Stimulated activated CD4-positive, alpha-beta T cell treated with anti-CD3 and anti-CD28 coated beads, Interleukin-1b, Interleukin-23, amount 100 ng/mL, for 24 hours (primary cell): ENCODE data around the gene LOXL1.
"Not testable (repeated sequence)": the region's sequence is repeated elsewhere in the genome, so short reads cannot be mapped to it uniquely, and the experiment has no call there.

Experiments used
- DNase-seq, 4 experiments: peaks; one replicate each; pipeline ENCODE4 v3.0.0-alpha.2; 2020; ENCODE audit warnings: low read depth in 4 of 4, low spot score in 1 of 4

The LOXL1 gene

GRCh38 chr15:73937296-73937695 is 11.0 kb downstream of the LOXL1 start:
- no peak for DNase-seq

DNA sequence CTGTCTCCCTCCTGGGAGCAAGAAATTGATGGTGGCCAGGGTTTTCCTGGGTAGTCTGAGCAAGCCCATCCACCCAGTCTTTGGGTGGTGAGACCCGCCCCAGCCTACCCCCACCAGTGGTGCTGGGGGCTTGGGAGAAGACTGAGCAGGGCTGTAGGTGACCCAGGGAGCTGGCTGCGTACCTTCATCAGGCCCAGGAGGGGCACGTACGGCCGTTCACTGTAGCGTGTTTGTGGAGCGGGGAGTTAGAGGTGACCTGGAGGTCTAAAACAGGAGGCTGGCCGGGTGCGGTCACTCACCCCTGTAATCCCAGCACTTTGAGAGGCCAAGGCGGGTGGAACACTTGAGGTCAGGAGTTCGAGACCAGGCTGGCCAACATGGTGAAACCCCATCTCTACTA is 11.5 kb downstream of the LOXL1 start:
- no peak for DNase-seq

DNA sequence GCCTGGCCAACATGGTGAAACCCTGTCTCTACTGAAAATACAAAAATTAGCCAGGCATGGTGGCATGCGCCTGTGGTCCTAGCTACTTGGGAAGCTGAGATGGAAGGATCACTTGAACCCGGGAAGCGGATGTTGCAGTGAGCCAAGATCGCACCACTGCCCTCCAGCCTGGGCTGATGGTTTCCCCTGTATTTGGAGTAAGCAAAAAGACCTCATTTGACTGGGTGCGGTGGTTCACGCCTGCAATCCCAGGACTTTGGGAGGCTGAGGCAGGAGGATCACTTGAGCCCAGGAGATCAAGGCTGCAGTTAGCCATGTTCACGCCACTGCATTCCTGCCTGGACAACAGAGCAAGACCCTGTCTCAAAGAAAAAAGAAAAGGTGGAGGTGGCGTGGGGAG is 12.3 kb downstream of the LOXL1 start:
- not testable (repeated sequence) for DNase-seq

- DNase-seq: no peak
Observed at GRCh38 chr15:73939138-73939537, 12.9 kb downstream of the LOXL1 start.

- DNase-seq: no peak
Observed at GRCh38 chr15:73940061-73940981, 14.1 kb downstream of the LOXL1 start.

GRCh38 chr15:73941044-73941443 is 14.8 kb downstream of the LOXL1 start:
- DNase-seq: no peak

- no peak for DNase-seq
Observed at GRCh38 chr15:73941449-73941848, 15.2 kb downstream of the LOXL1 start.

DNA sequence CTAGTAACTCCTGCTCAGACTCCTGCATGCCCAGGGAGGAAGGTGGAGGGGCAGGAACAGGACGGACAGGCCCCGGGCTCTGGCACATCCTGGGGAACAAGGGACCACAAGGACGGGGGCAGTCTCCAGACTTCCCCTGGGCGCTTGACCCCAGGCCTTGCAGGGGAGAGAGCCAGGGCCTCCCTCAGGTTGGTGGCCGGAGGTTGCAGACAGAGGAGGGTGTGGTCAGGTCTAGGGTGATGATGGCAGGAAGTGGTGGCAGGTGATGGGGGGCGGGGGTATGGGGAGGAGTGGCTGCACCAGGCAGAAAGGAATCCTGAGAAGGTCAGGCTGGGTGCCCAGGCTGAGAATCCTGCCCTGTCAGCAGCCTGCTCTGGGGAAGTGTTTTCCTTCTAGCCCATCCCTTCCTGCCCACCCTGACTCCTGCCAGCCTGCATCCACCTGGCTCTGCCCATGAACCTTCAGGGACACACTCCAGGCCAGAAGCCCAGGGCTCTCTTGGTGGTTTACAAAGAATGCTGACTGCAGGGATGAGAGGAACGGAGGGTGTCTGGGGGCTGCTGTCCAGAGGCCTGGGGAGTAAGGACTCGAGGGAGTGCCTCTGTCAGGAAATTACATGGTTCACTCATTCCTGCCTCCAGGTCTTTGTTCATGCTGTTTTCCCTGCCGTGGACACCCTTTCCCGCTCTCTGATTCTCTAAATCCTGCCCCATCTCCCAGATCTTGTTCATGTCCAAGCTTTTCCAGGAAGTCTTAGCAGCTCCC is 15.8 kb downstream of the LOXL1 start:
- no peak for DNase-seq

- DNase-seq: no peak
Observed at GRCh38 chr15:73942751-73943270, 16.5 kb downstream of the LOXL1 start.

- no peak for DNase-seq
Observed at GRCh38 chr15:73944161-73945129, 18.2 kb downstream of the LOXL1 start.

DNA sequence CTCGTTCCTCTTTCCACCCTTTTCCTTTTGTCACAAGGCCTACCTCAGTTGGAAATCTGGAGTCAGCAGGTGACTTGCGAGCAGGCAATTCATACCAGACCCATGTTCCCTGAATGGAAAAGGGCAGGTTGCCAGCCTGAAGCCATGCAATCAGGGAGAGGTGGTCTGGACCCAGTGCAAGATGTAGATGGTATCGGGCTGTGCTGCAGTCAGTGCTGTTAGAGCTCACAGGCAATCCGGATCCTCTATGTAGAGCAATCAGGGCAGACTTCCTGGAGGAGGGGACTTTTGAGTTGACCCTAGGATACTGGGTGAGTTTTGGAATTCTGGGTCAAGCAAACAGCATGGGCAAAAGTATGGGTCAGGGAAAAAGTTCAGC is 18.9 kb downstream of the LOXL1 start:
- no peak for DNase-seq

GRCh38 chr15:73946046-73946721 is 19.9 kb downstream of the LOXL1 start:
- DNase-seq: no peak

GRCh38 chr15:73946795-73947370 is 20.6 kb downstream of the LOXL1 start:
- no peak for DNase-seq

DNA sequence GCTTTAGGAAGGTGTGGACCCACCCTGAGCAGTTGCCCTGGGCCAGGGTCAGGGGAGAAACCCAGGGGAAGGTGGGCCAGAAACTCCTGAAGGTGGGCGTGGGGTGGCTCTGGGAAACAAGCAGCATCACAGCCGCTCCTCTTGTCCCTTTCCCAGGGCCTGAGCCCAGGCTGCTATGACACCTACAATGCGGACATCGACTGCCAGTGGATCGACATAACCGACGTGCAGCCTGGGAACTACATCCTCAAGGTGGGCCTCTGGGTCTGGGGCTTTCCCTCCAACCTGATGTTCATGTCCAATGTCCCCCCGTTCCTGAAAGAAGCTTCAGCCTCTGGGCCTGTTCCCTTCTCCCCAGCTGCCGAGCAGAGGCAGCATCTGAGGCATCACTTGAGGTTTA is 21.4 kb downstream of the LOXL1 start:
- no peak for DNase-seq

- no peak for DNase-seq
Observed at GRCh38 chr15:73948396-73948795, 22.1 kb downstream of the LOXL1 start.

- DNase-seq: no peak
Observed at GRCh38 chr15:73948982-73949381, 22.7 kb downstream of the LOXL1 start.

DNA sequence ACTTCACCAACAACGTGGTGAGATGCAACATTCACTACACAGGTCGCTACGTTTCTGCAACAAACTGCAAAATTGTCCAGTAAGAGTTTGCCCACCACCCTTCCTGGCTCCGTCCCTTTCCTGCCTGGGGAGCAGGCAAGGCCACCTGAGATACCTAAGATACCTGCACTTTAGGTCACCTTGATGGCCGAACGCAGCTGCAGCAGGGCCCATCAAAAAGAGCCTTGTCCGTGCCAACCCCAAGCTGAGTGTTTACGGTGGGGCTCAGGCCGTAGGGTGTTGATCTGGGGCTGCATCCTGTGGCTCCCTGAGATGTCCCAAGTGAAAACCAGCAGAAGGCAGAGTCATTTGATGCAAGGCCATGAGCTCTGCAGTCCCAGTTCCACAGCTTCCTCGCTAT is 23.2 kb downstream of the LOXL1 start:
- DNase-seq: no peak

DNA sequence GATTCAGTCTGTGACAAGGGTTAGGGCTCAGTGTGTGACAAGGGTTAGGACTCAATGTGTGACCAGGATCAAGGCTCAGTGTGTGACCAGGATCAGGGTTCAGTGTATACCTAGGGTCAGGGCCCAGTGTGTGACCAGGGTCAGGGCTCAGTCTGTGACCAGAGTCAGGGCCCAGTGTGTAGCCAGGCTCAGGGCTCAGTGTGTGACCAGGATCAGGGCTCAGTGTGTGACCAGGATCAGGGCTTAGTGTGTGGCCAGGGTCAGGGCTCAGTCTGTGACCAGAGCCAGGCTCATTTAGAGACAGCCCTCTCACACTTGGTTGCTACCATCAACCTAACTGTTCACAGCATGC is 24.2 kb downstream of the LOXL1 start:
- no peak for DNase-seq

- peak in 3 of 4 experiments; percentile 39 to 47 (median 44) for DNase-seq
Observed at GRCh38 chr15:73950831-73951561, 24.7 kb downstream of the LOXL1 start.
